Activated CD8-positive, alpha-beta memory T cell treated with anti-CD3 and anti-CD28 coated beads for 1 hour (primary cell): ENCODE results near the gene TRA2B.

Experiments
- DNase-seq, 2 donors: peaks; one replicate each; pipeline ENCODE4 v3.0.0-alpha.2; 2020; ENCODE audit warnings: low read depth in 1 of 2; ENCODE audit errors: extremely low read depth in 1 of 2

The TRA2B gene

GRCh38 chr3:185937689-185938374 is at the start of gene TRA2B:
TRA2B (minus strand) TSS chr3:185938014; CDS start chr3:185937860, 154 bp downstream.
- DNase-seq: peak; percentile 96 to 97

GRCh38 chr3:185986198-185986777 is 48.5 kb upstream of the TRA2B start:
- no peak for DNase-seq

DNA sequence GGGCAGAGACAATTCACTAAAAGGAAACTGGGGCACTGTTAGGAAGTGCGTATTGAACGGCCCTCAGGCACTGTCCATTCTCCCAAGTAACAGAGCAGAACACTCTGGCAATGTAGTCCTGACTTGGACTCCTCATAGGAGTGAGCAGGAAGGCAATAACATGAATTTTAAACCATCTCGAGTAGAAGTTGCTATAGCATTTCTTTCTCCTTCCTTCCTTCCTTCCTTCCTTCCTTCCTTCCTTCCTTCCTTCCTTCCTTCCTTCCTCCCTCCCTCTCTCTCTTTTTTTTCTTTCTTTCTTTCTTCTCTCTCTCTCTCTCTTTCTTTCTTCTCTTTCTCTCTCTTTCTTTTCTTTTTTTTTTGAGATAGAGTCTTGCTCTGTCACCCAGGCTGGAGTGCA is 46.4 kb upstream of the TRA2B start:
- DNase-seq: no peak

- DNase-seq: peak; percentile 10 to 29
Measured at GRCh38 chr3:185983495-185984141, 45.8 kb upstream of the TRA2B start.

- no peak for DNase-seq
Measured at GRCh38 chr3:185982632-185983031, 44.8 kb upstream of the TRA2B start.

GRCh38 chr3:185981621-185982020 is 43.8 kb upstream of the TRA2B start:
- DNase-seq: no peak

DNA sequence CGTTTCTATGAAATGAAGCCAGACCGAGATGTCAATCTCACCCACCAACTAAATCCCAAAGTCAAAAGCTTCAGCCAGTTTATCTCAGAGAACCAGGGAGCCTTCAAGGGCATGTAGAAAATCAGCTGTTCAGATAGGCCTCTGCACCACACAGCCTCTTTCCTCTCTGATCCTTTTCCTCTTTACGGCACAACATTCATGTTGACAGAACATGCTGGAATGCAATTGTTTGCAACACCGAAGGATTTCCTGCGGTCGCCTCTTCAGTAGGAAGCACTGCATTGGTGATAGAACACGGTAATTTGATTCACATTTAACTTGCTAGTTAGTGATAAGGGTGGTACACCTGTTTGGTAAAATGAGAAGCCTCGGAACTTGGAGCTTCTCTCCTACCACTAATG is 41.9 kb upstream of the TRA2B start:
- no peak for DNase-seq

DNA sequence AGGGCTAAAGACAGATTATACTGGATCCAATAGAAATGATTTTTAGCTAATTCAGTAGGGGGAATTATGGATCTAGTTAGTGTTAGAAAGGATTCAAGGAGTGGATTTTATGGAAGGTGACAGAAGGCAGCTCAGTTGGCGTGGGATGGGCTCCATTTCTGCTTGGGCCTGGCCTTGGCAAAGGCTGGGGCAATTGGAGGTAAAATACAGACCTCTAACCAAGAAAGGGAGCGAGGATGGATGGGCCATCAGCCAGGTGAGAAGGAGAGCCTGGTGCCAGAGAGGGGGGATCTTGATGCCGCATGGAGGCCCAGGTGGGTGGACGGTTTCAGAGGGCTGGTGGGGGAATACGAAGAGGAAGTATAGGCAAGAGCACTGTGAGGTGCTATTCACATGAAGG is 40.7 kb upstream of the TRA2B start:
- no peak for DNase-seq

- DNase-seq: no peak
Measured at GRCh38 chr3:185977679-185978040, 39.8 kb upstream of the TRA2B start.

GRCh38 chr3:185976977-185977678 is 39.3 kb upstream of the TRA2B start:
- DNase-seq: peak; percentile 53 to 76

GRCh38 chr3:185976100-185976499 is 38.3 kb upstream of the TRA2B start:
- no peak for DNase-seq

GRCh38 chr3:185971579-185971978 is 33.8 kb upstream of the TRA2B start:
- no peak for DNase-seq

DNA sequence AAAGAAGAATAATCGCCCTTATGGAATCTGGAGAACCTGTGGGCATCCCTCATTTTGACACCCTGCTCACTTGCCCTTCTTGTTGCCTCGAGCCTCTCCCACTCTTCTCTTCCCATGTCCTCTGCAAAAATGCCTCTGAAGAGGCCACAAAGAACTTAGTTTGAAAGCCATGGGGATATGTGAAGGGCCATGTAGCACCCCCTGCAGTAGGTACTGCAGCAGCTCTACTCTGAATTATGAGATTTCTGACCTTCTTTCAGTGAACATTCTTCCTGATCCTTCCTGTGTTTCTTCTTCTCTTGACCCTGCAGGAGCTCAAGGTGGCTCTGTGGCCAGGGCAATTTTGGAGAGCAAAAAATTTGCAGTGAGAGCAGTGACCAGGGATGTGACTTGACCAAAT is 30.4 kb upstream of the TRA2B start:
- DNase-seq: no peak

GRCh38 chr3:185966655-185967054 is 28.8 kb upstream of the TRA2B start:
- no peak for DNase-seq

GRCh38 chr3:185965496-185965895 is 27.7 kb upstream of the TRA2B start:
- no peak for DNase-seq

GRCh38 chr3:185961675-185962232 is 23.9 kb upstream of the TRA2B start:
- no peak for DNase-seq

DNA sequence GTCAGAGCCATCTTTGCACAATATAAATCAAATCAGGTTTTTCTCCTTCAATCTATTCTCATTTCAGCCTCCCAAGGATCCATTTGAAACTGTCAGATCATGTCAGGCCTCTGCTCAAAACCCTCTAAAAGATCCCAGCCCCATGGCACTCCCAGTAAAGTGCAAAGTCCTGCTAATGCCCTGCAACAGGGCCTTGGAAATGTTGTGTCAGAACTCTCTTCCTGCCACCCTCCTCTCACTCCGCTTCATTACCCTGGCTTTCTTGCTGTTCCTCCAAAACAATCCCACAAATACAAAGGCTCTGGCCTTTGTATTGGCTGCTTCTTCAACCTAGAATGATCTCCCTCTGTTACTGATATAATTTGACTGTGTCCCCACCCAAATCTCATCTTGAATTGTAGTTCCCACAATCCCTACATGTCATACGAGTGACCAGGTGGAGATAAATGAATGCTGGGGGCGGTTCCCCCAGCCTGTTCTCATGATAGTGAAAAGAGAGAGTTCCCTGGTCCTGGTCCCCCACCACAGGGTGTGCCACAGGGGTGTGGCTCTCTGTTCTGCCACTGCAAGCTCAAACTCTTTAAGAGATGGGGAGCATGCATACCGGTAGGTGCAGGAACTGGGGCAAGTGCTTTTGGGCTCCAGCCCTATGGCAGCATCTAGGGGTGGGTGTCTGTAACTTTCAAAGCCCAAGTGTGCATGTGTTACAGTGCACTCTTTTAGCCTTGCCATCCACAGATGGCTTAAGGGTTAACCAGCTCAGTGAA is 22.9 kb upstream of the TRA2B start:
- DNase-seq: no peak

GRCh38 chr3:185959609-185960521 is 22.1 kb upstream of the TRA2B start:
- DNase-seq: no peak

DNA sequence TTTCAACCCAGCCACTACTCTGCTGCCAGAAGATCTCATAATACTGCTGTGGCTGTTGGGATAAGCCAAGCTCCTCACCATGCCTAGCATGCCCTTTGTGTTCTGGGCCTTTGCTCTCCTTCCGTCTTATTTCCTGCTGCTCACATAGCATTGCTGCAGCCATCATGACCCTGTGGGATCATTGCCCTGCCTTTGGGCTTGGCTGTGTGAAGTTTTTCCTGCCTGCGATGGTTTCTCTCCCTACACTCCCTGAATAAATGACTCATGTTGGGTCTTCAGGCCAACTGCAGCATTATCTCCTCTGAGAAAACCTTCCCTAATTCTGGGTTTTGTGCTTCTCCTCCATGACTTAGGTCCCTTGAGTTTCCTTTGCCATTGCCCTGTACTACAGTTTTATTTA is 20.8 kb upstream of the TRA2B start:
- DNase-seq: no peak

DNA sequence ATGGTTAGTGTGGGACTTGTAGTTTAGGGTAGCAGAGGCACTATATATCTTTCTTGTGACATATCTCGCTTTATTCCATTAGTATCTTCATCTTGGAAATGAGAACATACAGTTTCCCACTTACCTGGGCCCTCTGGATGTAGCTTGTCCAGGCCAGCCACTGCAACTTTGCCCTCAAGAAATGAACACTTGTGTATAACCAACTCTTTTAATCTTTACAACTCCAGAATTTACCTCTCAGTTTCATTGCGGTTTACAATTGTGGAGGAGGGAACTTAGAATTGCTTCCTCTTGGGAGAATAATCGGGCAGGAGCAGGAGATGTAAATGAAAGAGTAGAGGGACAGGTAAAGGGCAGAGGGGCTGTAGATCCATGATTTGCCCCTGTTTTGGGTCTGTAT is 18.4 kb upstream of the TRA2B start:
- no peak for DNase-seq
